ENCODE measurements around the gene ADAMTS2.
A peak's percentile ranks its signal among the peaks of the same experiment; 100 is the strongest.

The ADAMTS2 gene

DNA sequence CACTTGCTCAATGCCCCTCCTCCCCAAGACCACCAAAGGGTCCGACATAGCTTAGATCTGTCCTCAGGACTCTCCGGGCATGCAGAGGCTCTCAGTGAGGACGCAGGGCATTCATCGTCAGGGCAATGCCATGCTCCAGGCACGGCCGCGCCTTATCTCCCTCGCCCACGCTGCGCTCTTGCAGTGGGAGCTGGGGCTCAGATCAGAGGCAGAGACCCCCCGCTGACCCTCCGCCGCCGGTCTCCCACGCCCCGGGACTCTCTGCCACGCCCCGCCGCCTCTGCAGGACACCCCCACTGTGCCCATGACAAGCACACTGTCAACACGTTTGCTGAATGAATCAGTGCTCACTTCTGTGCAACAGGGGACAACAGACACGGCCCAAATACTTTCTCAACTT lies 140.7 kb downstream of the ADAMTS2 start:
- Histone ChIP-seq H3K14ac (ENCODE audit: low read length) (no peak overlapping the region), H2BK12ac (ENCODE audit: low read length) (no peak overlapping the region), H3K4me3 (ENCODE audit: low read depth, low read length) (no peak overlapping the region), H2AFZ (ENCODE audit: insufficient read depth, low read length, poor library complexity) (no peak overlapping the region), H3K9me3 (ENCODE audit: insufficient read depth, low read depth, low read length) (no peaks in the 10 kb centered on the region), H4K12ac (ENCODE audit: low read depth, low read length) (no peak overlapping the region), H3K4ac (ENCODE audit: low read depth, low read length) (no peak overlapping the region), H2BK5ac (ENCODE audit: low read depth, low read length, poor library complexity) (no peak overlapping the region), H3K18ac (ENCODE audit: low read length) (no peak overlapping the region), H2AK5ac (ENCODE audit: low read length) (no peak overlapping the region), H3K36me3 (ENCODE audit: control insufficient read depth in 1 of 2, insufficient read depth in 2 of 2, low read length in 2 of 2) (peaks cover 0 to 1% of the 10 kb centered on the region in 2 experiments), H2BK120ac (ENCODE audit: insufficient read depth, low read length, poor library complexity) (no peak overlapping the region), H3K27me3 (ENCODE audit: insufficient read depth, low read length) (no peaks in the 10 kb centered on the region), H3K79me2 (ENCODE audit: control insufficient read depth, insufficient read depth, low read length, poor library complexity) (no peaks in the 10 kb centered on the region), H3K79me1 (ENCODE audit: low read length) (no peaks in the 10 kb centered on the region), H4K91ac (ENCODE audit: low read depth, low read length) (no peak overlapping the region), H3K9ac (ENCODE audit: low read length) (no peak overlapping the region), H3K4me1 (ENCODE audit: control insufficient read depth in 1 of 2, insufficient read depth in 2 of 2, low read length in 2 of 2) (peaks cover 3 to 6% of the 10 kb centered on the region in 2 experiments), H3K27ac (ENCODE audit: low read depth, low read length) (no peak overlapping the region), H3K4me2 (ENCODE audit: low read length) (no peak overlapping the region), H4K8ac (ENCODE audit: low read depth, low read length) (no peak overlapping the region), H3K23ac (ENCODE audit: low read length) (no peak overlapping the region)
- WGBS (ENCODE audit: extremely low coverage, insufficient coverage, insufficient read length), result no CpG with 5 or more reads among the region's 21 CpGs
- DNase-seq, result no peak

DNA sequence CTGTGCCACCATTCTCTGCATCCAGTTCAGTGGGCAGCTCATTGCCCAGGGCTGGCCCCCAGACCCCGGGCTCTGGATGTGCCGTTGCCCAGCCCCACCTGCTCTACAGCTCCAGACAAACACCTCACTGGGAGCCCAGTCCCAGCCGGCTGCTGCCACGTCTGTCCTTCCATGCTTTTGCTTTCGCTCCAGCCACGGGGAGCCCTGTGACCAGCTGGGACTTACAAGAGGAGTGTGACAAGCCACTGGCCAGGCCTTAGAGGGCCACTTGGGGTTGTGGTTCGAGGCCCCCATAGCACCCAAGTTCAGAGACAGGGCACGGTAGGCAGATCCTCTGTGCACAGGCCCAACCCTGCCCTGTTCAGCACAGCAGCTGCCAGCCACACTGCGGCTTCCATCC lies 142.0 kb downstream of the ADAMTS2 start:
- no peak overlapping the region for H2BK12ac ChIP-seq (ENCODE audit: low read length)
- no peaks in the 10 kb centered on the region for H3K79me2 ChIP-seq (ENCODE audit: control insufficient read depth, insufficient read depth, low read length, poor library complexity)
- no peak overlapping the region for H3K4ac ChIP-seq (ENCODE audit: low read depth, low read length)
- H4K12ac ChIP-seq (ENCODE audit: low read depth, low read length), result no peak overlapping the region
- H2AK5ac ChIP-seq (ENCODE audit: low read length), result no peak overlapping the region
- no peak overlapping the region for H2BK120ac ChIP-seq (ENCODE audit: insufficient read depth, low read length, poor library complexity)
- no CpG with 5 or more reads among the region's 9 CpGs for WGBS (ENCODE audit: extremely low coverage, insufficient coverage, insufficient read length)
- no peak for DNase-seq
- no peak overlapping the region for H2BK5ac ChIP-seq (ENCODE audit: low read depth, low read length, poor library complexity)
- no peak overlapping the region for H3K18ac ChIP-seq (ENCODE audit: low read length)
- H3K79me1 ChIP-seq (ENCODE audit: low read length), result no peaks in the 10 kb centered on the region
- H3K4me2 ChIP-seq (ENCODE audit: low read length), result no peak overlapping the region
- H3K27ac ChIP-seq (ENCODE audit: low read depth, low read length), result no peak overlapping the region
- no peaks in the 10 kb centered on the region for H3K9me3 ChIP-seq (ENCODE audit: insufficient read depth, low read depth, low read length)
- H4K8ac ChIP-seq (ENCODE audit: low read depth, low read length), result no peak overlapping the region
- H3K14ac ChIP-seq (ENCODE audit: low read length), result no peak overlapping the region
- H3K4me3 ChIP-seq (ENCODE audit: low read depth, low read length), result no peak overlapping the region
- no peaks in the 10 kb centered on the region for H3K27me3 ChIP-seq (ENCODE audit: insufficient read depth, low read length)
- H4K91ac ChIP-seq (ENCODE audit: low read depth, low read length), result no peak overlapping the region
- peaks cover 0 to 3% of the 10 kb centered on the region in 2 experiments for H3K4me1 ChIP-seq (ENCODE audit: control insufficient read depth in 1 of 2, insufficient read depth in 2 of 2, low read length in 2 of 2)
- H3K23ac ChIP-seq (ENCODE audit: low read length), result no peak overlapping the region
- H2AFZ ChIP-seq (ENCODE audit: insufficient read depth, low read length, poor library complexity), result no peak overlapping the region
- peaks cover 1 to 3% of the 10 kb centered on the region in 2 experiments for H3K36me3 ChIP-seq (ENCODE audit: control insufficient read depth in 1 of 2, insufficient read depth in 2 of 2, low read length in 2 of 2)
- H3K9ac ChIP-seq (ENCODE audit: low read length), result no peak overlapping the region

GRCh38 chr5:179201986-179202385 lies 143.3 kb downstream of the ADAMTS2 start:
- no peak overlapping the region for H2BK120ac ChIP-seq (ENCODE audit: insufficient read depth, low read length, poor library complexity)
- WGBS (ENCODE audit: extremely low coverage, insufficient coverage, insufficient read length), result no CpG with 5 or more reads among the region's 16 CpGs

GRCh38 chr5:179199246-179199645 lies 146.0 kb downstream of the ADAMTS2 start:
- Histone ChIP-seq H4K8ac (ENCODE audit: low read depth, low read length) (no peak overlapping the region), H4K12ac (ENCODE audit: low read depth, low read length) (no peak overlapping the region), H3K18ac (ENCODE audit: low read length) (no peak overlapping the region), H2AK5ac (ENCODE audit: low read length) (no peak overlapping the region), H3K27me3 (ENCODE audit: insufficient read depth, low read length) (no peaks in the 10 kb centered on the region), H3K4me1 (ENCODE audit: control insufficient read depth in 1 of 2, insufficient read depth in 2 of 2, low read length in 2 of 2) (peaks cover 3 to 9% of the 10 kb centered on the region in 2 experiments), H2BK120ac (ENCODE audit: insufficient read depth, low read length, poor library complexity) (no peak overlapping the region), H2AFZ (ENCODE audit: insufficient read depth, low read length, poor library complexity) (no peak overlapping the region), H3K23ac (ENCODE audit: low read length) (no peak overlapping the region), H3K4me3 (ENCODE audit: low read depth, low read length) (peak overlapping the region; percentile 4), H3K4ac (ENCODE audit: low read depth, low read length) (no peak overlapping the region), H3K36me3 (ENCODE audit: control insufficient read depth in 1 of 2, insufficient read depth in 2 of 2, low read length in 2 of 2) (peaks cover 3 to 5% of the 10 kb centered on the region in 2 experiments), H3K79me1 (ENCODE audit: low read length) (no peaks in the 10 kb centered on the region), H2BK12ac (ENCODE audit: low read length) (no peak overlapping the region), H3K9ac (ENCODE audit: low read length) (no peak overlapping the region), H3K4me2 (ENCODE audit: low read length) (no peak overlapping the region), H4K91ac (ENCODE audit: low read depth, low read length) (no peak overlapping the region), H2BK5ac (ENCODE audit: low read depth, low read length, poor library complexity) (no peak overlapping the region), H3K9me3 (ENCODE audit: insufficient read depth, low read depth, low read length) (no peaks in the 10 kb centered on the region), H3K14ac (ENCODE audit: low read length) (peak overlapping the region; percentile 26), H3K27ac (ENCODE audit: low read depth, low read length) (no peak overlapping the region), H3K79me2 (ENCODE audit: control insufficient read depth, insufficient read depth, low read length, poor library complexity) (no peaks in the 10 kb centered on the region)
- no CpG with 5 or more reads among the region's 11 CpGs for whole genome bisulfite sequencing (ENCODE audit: extremely low coverage, insufficient coverage, insufficient read length)
- no peak for DNase-seq

More at GRCh38 chr5:179201986-179202385, 143.3 kb downstream of the ADAMTS2 start:
- Histone ChIP-seq H3K4me3 (ENCODE audit: low read depth, low read length) (no peak overlapping the region), H2AFZ (ENCODE audit: insufficient read depth, low read length, poor library complexity) (no peak overlapping the region), H4K91ac (ENCODE audit: low read depth, low read length) (no peak overlapping the region), H2BK12ac (ENCODE audit: low read length) (no peak overlapping the region), H3K27ac (ENCODE audit: low read depth, low read length) (no peak overlapping the region), H3K27me3 (ENCODE audit: insufficient read depth, low read length) (no peaks in the 10 kb centered on the region), H2AK5ac (ENCODE audit: low read length) (no peak overlapping the region), H3K4me1 (ENCODE audit: control insufficient read depth in 1 of 2, insufficient read depth in 2 of 2, low read length in 2 of 2) (peaks cover 0 to 3% of the 10 kb centered on the region in 2 experiments), H3K9ac (ENCODE audit: low read length) (no peak overlapping the region), H3K23ac (ENCODE audit: low read length) (no peak overlapping the region), H4K8ac (ENCODE audit: low read depth, low read length) (no peak overlapping the region), H3K79me2 (ENCODE audit: control insufficient read depth, insufficient read depth, low read length, poor library complexity) (no peaks in the 10 kb centered on the region), H3K36me3 (ENCODE audit: control insufficient read depth in 1 of 2, insufficient read depth in 2 of 2, low read length in 2 of 2) (peaks cover 1 to 3% of the 10 kb centered on the region in 2 experiments), H2BK5ac (ENCODE audit: low read depth, low read length, poor library complexity) (no peak overlapping the region), H3K4me2 (ENCODE audit: low read length) (no peak overlapping the region), H3K79me1 (ENCODE audit: low read length) (no peaks in the 10 kb centered on the region), H3K14ac (ENCODE audit: low read length) (no peak overlapping the region), H3K9me3 (ENCODE audit: insufficient read depth, low read depth, low read length) (no peaks in the 10 kb centered on the region), H3K4ac (ENCODE audit: low read depth, low read length) (no peak overlapping the region), H3K18ac (ENCODE audit: low read length) (no peak overlapping the region), H4K12ac (ENCODE audit: low read depth, low read length) (no peak overlapping the region)
- DNase-seq, result no peak
